ENCODE data around the gene ABITRAM. TPM values are rescaled to one million over a fixed set of nuclear protein-coding genes. Genes with fewer than 3 reads are reported as not detected.

ABITRAM gene, protein sequence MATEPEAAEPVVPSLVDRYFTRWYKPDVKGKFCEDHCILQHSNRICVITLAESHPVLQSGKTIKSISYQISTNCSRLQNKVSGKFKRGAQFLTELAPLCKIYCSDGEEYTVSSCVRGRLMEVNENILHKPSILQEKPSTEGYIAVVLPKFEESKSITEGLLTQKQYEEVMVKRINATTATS
- 10.4 and 13.5 TPM in 2 replicates for total RNA-seq

DNA sequence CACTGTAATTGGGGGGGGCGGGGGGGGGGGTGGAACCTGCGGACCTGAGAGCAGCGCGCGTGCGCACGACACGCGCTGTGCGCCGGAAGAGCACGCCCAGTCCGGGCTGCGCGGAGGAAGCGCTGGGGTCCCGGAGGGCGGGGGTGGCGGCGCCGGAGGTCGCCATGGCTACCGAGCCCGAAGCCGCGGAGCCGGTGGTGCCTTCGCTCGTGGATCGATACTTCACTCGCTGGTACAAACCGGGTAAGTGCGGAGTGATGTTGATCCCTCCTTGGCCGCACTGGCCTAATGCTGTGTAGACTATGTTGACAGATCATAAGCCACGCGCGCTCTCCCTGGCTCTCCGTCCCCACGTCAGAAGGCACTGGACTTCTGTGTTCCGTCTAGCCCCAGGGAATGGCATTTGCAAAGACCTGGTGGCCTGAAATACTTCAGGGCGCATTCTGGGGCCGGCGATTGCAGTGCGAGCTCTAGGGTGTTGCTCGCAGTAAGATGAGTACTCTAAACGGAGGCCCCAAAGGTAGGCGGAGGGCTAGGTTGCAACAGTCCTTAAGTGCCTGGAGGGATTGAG, at the start of gene ABITRAM:
Gene ABITRAM (plus strand): TSS at position 78 of the 571 bp plus-strand sequence. CDS start 87 bp downstream, at position 165.

DNA sequence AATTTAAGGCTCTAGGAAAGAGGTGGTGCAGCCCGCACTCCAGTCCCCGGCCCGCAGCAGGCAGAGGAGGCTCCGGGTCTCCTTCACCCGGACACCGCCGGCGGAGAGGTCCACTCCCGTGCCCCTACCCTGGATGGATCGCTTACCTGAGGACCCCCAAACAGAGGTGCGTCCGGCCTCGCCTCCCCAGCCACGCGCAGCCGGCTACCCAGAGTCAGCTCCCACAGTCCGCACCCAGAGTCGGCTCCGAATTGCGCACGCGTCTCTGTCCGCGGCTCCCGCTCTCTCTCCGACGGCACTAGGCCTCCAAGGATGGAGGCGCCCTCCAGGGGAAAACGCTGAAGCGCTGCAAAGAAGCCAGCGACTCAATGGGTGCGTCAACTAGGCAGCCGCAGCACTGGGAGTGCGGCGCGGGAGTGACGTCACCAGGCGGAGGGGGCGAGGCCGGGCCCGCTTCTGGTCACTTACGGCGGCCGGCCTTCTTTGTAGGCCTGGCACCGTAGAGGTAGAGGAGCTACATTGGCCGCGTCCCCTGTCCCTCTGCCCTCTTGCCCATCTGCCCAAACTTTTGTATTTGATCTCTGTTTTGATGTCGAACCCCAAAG, 380 bp upstream of the ABITRAM start, which contains the start of gene ELP1:
Gene ELP1 (minus strand): TSS at position 407 of the 605 bp plus-strand sequence. CDS start 2,978 bp downstream, outside the sequence.

Other genes starting within 250 kb of the ABITRAM start
- under 0.01 TPM in 1 of 2 replicates, not detected in the other for gene ACTL7B, start 78.4 kb upstream of the ABITRAM start, total RNA-seq
- gene ACTL7A, start 72.1 kb upstream of the ABITRAM start, total RNA-seq = not detected in 2 replicates
- 38.6 and 42.0 TPM in 2 replicates for gene ELP1, start 276 bp upstream of the ABITRAM start, total RNA-seq
- 160 and 193 TPM in 2 replicates for gene CTNNAL1, start 79.1 kb downstream of the ABITRAM start, total RNA-seq
- gene TMEM245, start 185.5 kb downstream of the ABITRAM start, total RNA-seq = 92.3 and 92.8 TPM in 2 replicates
- gene FRRS1L, start 232.8 kb downstream of the ABITRAM start, total RNA-seq = under 0.01 TPM in 2 replicates